KMS-11 (cell line): Measurements from ENCODE around the gene CRYBG1.

Source experiments
- H2AFZ ChIP-seq: fragments of 200-600 bp; sonication (generic); 2 replicates; pipeline ENCODE4 v1.6.1; 2016; ENCODE audit warnings: antibody characterized with exemption, mixed run types, low read depth
- H3K27ac ChIP-seq: fragments of 200-600 bp; sonication (generic); 2 replicates; pipeline ENCODE4 v1.6.1; 2016; ENCODE audit warnings: mild to moderate bottlenecking, mixed run types
- H3K27me3 ChIP-seq: fragments of 200-600 bp; sonication (generic); 2 replicates; pipeline ENCODE4 v1.6.1; 2017; ENCODE audit warnings: mild to moderate bottlenecking, low read depth, mixed run types, moderate library complexity; ENCODE audit not compliant: insufficient read depth
- H3K36me3 ChIP-seq: fragments of 200-600 bp; sonication (generic); 2 replicates; pipeline ENCODE4 v1.6.1; 2017; ENCODE audit warnings: mild to moderate bottlenecking, mixed run types; ENCODE audit not compliant: insufficient read depth
- H3K4me1 ChIP-seq: fragments of 200-600 bp; sonication (generic); 2 replicates; pipeline ENCODE4 v1.6.1; 2016; ENCODE audit warnings: mild to moderate bottlenecking, low read depth, mixed run types; ENCODE audit not compliant: poor library complexity, severe bottlenecking
- H3K4me2 ChIP-seq: fragments of 200-600 bp; sonication (generic); 2 replicates; pipeline ENCODE4 v1.7.0; 2016; ENCODE audit warnings: mild to moderate bottlenecking, mixed run types
- H3K4me3 ChIP-seq: fragments of 200-600 bp; sonication (generic); IDR thresholded peaks from 2 replicates; pipeline ENCODE4 v1.6.1; 2017; ENCODE audit warnings: low read depth, low read length, mixed read lengths; ENCODE audit not compliant: insufficient read depth
- H3K79me2 ChIP-seq: fragments of 200-600 bp; sonication (generic); 2 replicates; pipeline ENCODE4 v1.6.1; 2016; ENCODE audit warnings: low read depth, mixed run types; ENCODE audit not compliant: insufficient read depth
- H3K9ac ChIP-seq: fragments of 200-600 bp; sonication (generic); 2 replicates; pipeline ENCODE4 v1.6.1; 2016; ENCODE audit warnings: mild to moderate bottlenecking, mixed run types
- H4K20me1 ChIP-seq: fragments of 200-600 bp; sonication (generic); 2 replicates; pipeline ENCODE4 v1.6.1; 2016; ENCODE audit warnings: mild to moderate bottlenecking, mixed run types; ENCODE audit not compliant: insufficient read depth
- TF ChIP-seq, protein P1 (sequence below): fragments of 200-600 bp; sonication (generic); conservative IDR thresholded peaks from 2 replicates; pipeline ENCODE4 v1.6.1; 2017; ENCODE audit warnings: low read depth, mild to moderate bottlenecking, antibody characterized with exemption, low read length, moderate library complexity, mixed read lengths

The CRYBG1 gene

DNA sequence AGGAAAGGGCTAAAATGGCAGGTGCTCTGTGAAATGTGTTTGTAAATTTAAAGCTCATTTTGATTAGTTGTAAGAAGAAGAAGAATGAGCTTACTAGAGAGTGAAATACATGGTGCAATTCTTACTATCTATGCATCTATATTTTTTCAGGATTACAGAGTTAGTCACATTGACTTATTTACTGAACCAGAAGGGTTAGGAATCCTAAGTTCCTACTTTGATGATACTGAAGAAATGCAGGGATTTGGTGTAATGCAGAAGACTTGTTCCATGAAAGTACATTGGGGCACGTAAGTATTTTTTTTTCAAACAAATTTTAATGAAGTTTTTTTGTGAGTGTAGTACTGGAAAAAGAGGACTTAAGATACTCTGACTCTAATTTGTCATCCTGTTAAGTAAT, 169.5 kb downstream of the CRYBG1 start:
- H3K9ac ChIP-seq = no peak overlapping the region
- no peaks in the 10 kb centered on the region for H3K79me2 ChIP-seq
- no peak overlapping the region for H3K4me3 ChIP-seq
- H3K27ac ChIP-seq = no peak overlapping the region
- no peaks in the 10 kb centered on the region for H4K20me1 ChIP-seq
- no peaks in the 10 kb centered on the region for H3K27me3 ChIP-seq
- peaks cover 15% of the 10 kb centered on the region for H3K4me1 ChIP-seq
- H2AFZ ChIP-seq = no peak overlapping the region
- no peak overlapping the region for H3K4me2 ChIP-seq
- TF ChIP-seq, protein P1, sequence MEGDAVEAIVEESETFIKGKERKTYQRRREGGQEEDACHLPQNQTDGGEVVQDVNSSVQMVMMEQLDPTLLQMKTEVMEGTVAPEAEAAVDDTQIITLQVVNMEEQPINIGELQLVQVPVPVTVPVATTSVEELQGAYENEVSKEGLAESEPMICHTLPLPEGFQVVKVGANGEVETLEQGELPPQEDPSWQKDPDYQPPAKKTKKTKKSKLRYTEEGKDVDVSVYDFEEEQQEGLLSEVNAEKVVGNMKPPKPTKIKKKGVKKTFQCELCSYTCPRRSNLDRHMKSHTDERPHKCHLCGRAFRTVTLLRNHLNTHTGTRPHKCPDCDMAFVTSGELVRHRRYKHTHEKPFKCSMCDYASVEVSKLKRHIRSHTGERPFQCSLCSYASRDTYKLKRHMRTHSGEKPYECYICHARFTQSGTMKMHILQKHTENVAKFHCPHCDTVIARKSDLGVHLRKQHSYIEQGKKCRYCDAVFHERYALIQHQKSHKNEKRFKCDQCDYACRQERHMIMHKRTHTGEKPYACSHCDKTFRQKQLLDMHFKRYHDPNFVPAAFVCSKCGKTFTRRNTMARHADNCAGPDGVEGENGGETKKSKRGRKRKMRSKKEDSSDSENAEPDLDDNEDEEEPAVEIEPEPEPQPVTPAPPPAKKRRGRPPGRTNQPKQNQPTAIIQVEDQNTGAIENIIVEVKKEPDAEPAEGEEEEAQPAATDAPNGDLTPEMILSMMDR = no peak
- H3K36me3 ChIP-seq = no peaks in the 10 kb centered on the region

GRCh38 chr6:106530502-106530901, 170.0 kb downstream of the CRYBG1 start:
- no peaks in the 10 kb centered on the region for H3K27me3 ChIP-seq
- H3K9ac ChIP-seq = no peak overlapping the region
- H3K79me2 ChIP-seq = no peaks in the 10 kb centered on the region
- peaks cover 11% of the 10 kb centered on the region for H3K4me1 ChIP-seq
- no peaks in the 10 kb centered on the region for H4K20me1 ChIP-seq
- no peak overlapping the region for H2AFZ ChIP-seq
- no peaks in the 10 kb centered on the region for H3K36me3 ChIP-seq
- TF ChIP-seq, protein P1 = no peak
- no peak overlapping the region for H3K4me2 ChIP-seq
- H3K27ac ChIP-seq = no peak overlapping the region
- H3K4me3 ChIP-seq = no peak overlapping the region

DNA sequence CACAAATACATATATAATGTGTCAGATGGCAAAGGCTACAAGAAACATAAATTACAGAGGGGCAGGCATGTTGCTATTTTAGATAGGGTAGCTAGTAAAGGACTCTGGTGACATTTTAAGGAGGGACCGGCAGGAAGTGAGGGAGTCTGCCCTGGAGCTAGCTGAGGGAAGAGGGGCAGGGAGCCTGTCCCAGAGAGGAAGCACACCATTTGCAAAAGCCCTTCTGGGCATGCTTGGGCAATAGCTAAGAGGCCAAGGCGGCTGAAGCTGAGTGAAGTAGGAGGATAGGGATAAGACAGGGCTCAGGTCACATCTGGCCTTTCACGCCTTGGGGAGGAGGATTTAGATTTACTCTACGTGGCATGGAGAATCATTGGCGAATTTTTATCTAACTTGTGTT, 172.5 kb downstream of the CRYBG1 start:
- Histone ChIP-seq H3K9ac (no peak overlapping the region), H3K36me3 (no peaks in the 10 kb centered on the region), H3K4me1 (no peaks in the 10 kb centered on the region), H3K27ac (no peak overlapping the region), H3K4me2 (no peak overlapping the region), H3K27me3 (no peaks in the 10 kb centered on the region), H2AFZ (no peak overlapping the region), H3K4me3 (no peak overlapping the region), H3K79me2 (no peaks in the 10 kb centered on the region), H4K20me1 (no peaks in the 10 kb centered on the region)
- TF ChIP-seq, protein P1 = no peak

DNA sequence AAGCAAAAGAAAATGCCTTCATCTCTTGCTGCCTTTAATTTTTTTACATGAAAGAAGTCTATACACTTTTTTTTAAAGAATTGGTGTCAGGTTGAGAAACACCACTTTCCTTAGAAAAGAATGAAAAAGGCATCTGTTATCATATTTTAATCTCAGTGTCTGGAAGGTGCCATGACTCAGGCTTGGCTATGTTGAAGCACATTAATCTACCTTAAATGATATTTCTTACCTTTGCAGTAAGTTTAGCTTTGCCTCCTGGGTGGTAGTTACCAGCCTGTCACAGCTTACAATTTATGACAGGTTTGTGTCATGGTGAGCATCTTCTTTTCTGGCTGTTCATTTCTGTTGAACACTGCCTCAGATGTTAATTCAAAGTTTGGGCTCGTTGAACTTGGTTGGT, 173.5 kb downstream of the CRYBG1 start:
- Histone ChIP-seq H3K4me3 (no peak overlapping the region), H3K27me3 (no peaks in the 10 kb centered on the region), H3K27ac (no peak overlapping the region), H4K20me1 (no peaks in the 10 kb centered on the region), H3K9ac (no peak overlapping the region), H2AFZ (no peak overlapping the region), H3K36me3 (no peaks in the 10 kb centered on the region), H3K4me1 (no peaks in the 10 kb centered on the region), H3K4me2 (no peak overlapping the region), H3K79me2 (no peaks in the 10 kb centered on the region)
- TF ChIP-seq, protein P1 = no peak
